Memory B cell (primary cell): ENCODE measurements around the gene SLC12A7.
"Not testable (repeated sequence)": the region's sequence is repeated elsewhere in the genome, so short reads cannot be mapped to it uniquely, and the experiment has no call there.

Experiments
- ATAC-seq: fragments of 150-1000 bp; cut with Tn5 transposase; 2 replicates; pipeline ENCODE4 v1.10.0; 2021; ENCODE audit warnings: low read depth, mild to moderate bottlenecking, moderate library complexity
- DNase-seq, 2 donors: peaks; one replicate each; pipeline ENCODE4 v3.0.0; 2022; ENCODE audit warnings: low spot score in 2 of 2
- H3K27ac Mint-ChIP-seq: one replicate; pipeline ENCODE4 v1.8.0; 2022; ENCODE audit warnings: mild to moderate bottlenecking, moderate library complexity, mixed read lengths
- H3K27me3 Mint-ChIP-seq: one replicate; pipeline ENCODE4 v1.8.0; 2022; ENCODE audit warnings: mixed read lengths
- H3K36me3 Mint-ChIP-seq: one replicate; pipeline ENCODE4 v1.8.0; 2022; ENCODE audit warnings: mild to moderate bottlenecking, mixed read lengths
- H3K4me1 Mint-ChIP-seq: one replicate; pipeline ENCODE4 v1.8.0; 2022; ENCODE audit warnings: mixed read lengths
- H3K4me3 Mint-ChIP-seq: one replicate; pipeline ENCODE4 v1.8.0; 2022; ENCODE audit warnings: mild to moderate bottlenecking, moderate library complexity, mixed read lengths
- H3K9me3 Mint-ChIP-seq: one replicate; pipeline ENCODE4 v1.8.0; 2022; ENCODE audit warnings: mixed read lengths

The SLC12A7 gene

GRCh38 chr5:1136814-1137213, 25.0 kb upstream of the SLC12A7 start:
- H3K36me3 Mint-ChIP-seq, result no peaks in the 10 kb centered on the region
- DNase-seq (no peak), ATAC-seq (no peak)
- peak overlapping the region; percentile 1 for H3K27ac Mint-ChIP-seq
- no peak overlapping the region for H3K4me3 Mint-ChIP-seq
- no peaks in the 10 kb centered on the region for H3K9me3 Mint-ChIP-seq
- H3K27me3 Mint-ChIP-seq, result peaks cover 3% of the 10 kb centered on the region
- H3K4me1 Mint-ChIP-seq, result peaks cover 48% of the 10 kb centered on the region

GRCh38 chr5:1135696-1136525, 24.0 kb upstream of the SLC12A7 start:
- ATAC-seq (no peak), DNase-seq (no peak)
- Mint-ChIP-seq H3K4me3 (no peak overlapping the region), H3K27ac (no peak overlapping the region), H3K36me3 (no peaks in the 10 kb centered on the region), H3K27me3 (peaks cover 3% of the 10 kb centered on the region), H3K9me3 (no peaks in the 10 kb centered on the region), H3K4me1 (peaks cover 41% of the 10 kb centered on the region)

- no peaks in the 10 kb centered on the region for H3K9me3 Mint-ChIP-seq
- no peaks in the 10 kb centered on the region for H3K36me3 Mint-ChIP-seq
- H3K4me3 Mint-ChIP-seq, result peak overlapping the region; percentile 35
- peaks cover 3% of the 10 kb centered on the region for H3K27me3 Mint-ChIP-seq
- ATAC-seq (peak; percentile 95), DNase-seq (peak in 1 of 2 donors; percentile 62)
- H3K4me1 Mint-ChIP-seq, result peaks cover 37% of the 10 kb centered on the region
- peak overlapping the region; percentile 77 for H3K27ac Mint-ChIP-seq
These were observed 22.6 kb upstream of the SLC12A7 start for GRCh38 chr5:1134478-1134877.

- peak overlapping the region; percentile 11 for H3K4me3 Mint-ChIP-seq
- ATAC-seq, result peak; percentile 14
- H3K9me3 Mint-ChIP-seq, result no peaks in the 10 kb centered on the region
- H3K27me3 Mint-ChIP-seq, result peaks cover 3% of the 10 kb centered on the region
- peaks cover 37% of the 10 kb centered on the region for H3K4me1 Mint-ChIP-seq
- peak overlapping the region; percentile 77 for H3K27ac Mint-ChIP-seq
- no peaks in the 10 kb centered on the region for H3K36me3 Mint-ChIP-seq
- DNase-seq, result no peak
These were observed 21.8 kb upstream of the SLC12A7 start for GRCh38 chr5:1133510-1134201.

- ATAC-seq (no peak), DNase-seq (no peak)
- H3K36me3 Mint-ChIP-seq, result no peaks in the 10 kb centered on the region
- peaks cover 37% of the 10 kb centered on the region for H3K4me1 Mint-ChIP-seq
- H3K9me3 Mint-ChIP-seq, result no peaks in the 10 kb centered on the region
- H3K4me3 Mint-ChIP-seq, result no peak overlapping the region
- no peak overlapping the region for H3K27ac Mint-ChIP-seq
- peaks cover 3% of the 10 kb centered on the region for H3K27me3 Mint-ChIP-seq
These were observed 21.2 kb upstream of the SLC12A7 start for GRCh38 chr5:1133108-1133507.

GRCh38 chr5:1132570-1132969, 20.7 kb upstream of the SLC12A7 start:
- H3K4me1 Mint-ChIP-seq, result peaks cover 37% of the 10 kb centered on the region
- H3K4me3 Mint-ChIP-seq, result no peak overlapping the region
- no peak overlapping the region for H3K27ac Mint-ChIP-seq
- H3K27me3 Mint-ChIP-seq, result peaks cover 3% of the 10 kb centered on the region
- no peaks in the 10 kb centered on the region for H3K36me3 Mint-ChIP-seq
- no peaks in the 10 kb centered on the region for H3K9me3 Mint-ChIP-seq
- DNase-seq (no peak), ATAC-seq (no peak)

GRCh38 chr5:1131726-1132125, 19.9 kb upstream of the SLC12A7 start:
- H3K4me1 Mint-ChIP-seq, result peaks cover 32% of the 10 kb centered on the region
- H3K36me3 Mint-ChIP-seq, result no peaks in the 10 kb centered on the region
- no peaks in the 10 kb centered on the region for H3K9me3 Mint-ChIP-seq
- no peak for DNase-seq
- no peak overlapping the region for H3K27ac Mint-ChIP-seq
- H3K27me3 Mint-ChIP-seq, result peaks cover 1% of the 10 kb centered on the region
- no peak for ATAC-seq
- no peak overlapping the region for H3K4me3 Mint-ChIP-seq

- no peak for DNase-seq
- Mint-ChIP-seq H3K36me3 (no peaks in the 10 kb centered on the region), H3K4me3 (no peak overlapping the region), H3K27me3 (no peaks in the 10 kb centered on the region), H3K27ac (no peak overlapping the region), H3K9me3 (no peaks in the 10 kb centered on the region), H3K4me1 (peaks cover 26% of the 10 kb centered on the region)
- no peak for ATAC-seq
These were observed 19.3 kb upstream of the SLC12A7 start for GRCh38 chr5:1131191-1131621.

GRCh38 chr5:1130218-1130946, 18.5 kb upstream of the SLC12A7 start:
- H3K27me3 Mint-ChIP-seq, result no peaks in the 10 kb centered on the region
- H3K4me1 Mint-ChIP-seq, result peaks cover 22% of the 10 kb centered on the region
- H3K9me3 Mint-ChIP-seq, result no peaks in the 10 kb centered on the region
- DNase-seq, result no peak
- H3K27ac Mint-ChIP-seq, result no peak overlapping the region
- peak overlapping the region; percentile 61 for H3K4me3 Mint-ChIP-seq
- no peak for ATAC-seq
- no peaks in the 10 kb centered on the region for H3K36me3 Mint-ChIP-seq

- no peak overlapping the region for H3K4me3 Mint-ChIP-seq
- no peak overlapping the region for H3K27ac Mint-ChIP-seq
- no peaks in the 10 kb centered on the region for H3K27me3 Mint-ChIP-seq
- no peaks in the 10 kb centered on the region for H3K36me3 Mint-ChIP-seq
- no peaks in the 10 kb centered on the region for H3K9me3 Mint-ChIP-seq
- H3K4me1 Mint-ChIP-seq, result peaks cover 19% of the 10 kb centered on the region
- DNase-seq (no peak), ATAC-seq (no peak)
These were observed 17.8 kb upstream of the SLC12A7 start for GRCh38 chr5:1129711-1130055.

GRCh38 chr5:1128977-1129710, 17.3 kb upstream of the SLC12A7 start:
- no peak for ATAC-seq
- no peaks in the 10 kb centered on the region for H3K9me3 Mint-ChIP-seq

GRCh38 chr5:1127959-1128785, 16.3 kb upstream of the SLC12A7 start:
- Mint-ChIP-seq H3K9me3 (no peaks in the 10 kb centered on the region), H3K4me3 (no peak overlapping the region), H3K27me3 (no peaks in the 10 kb centered on the region), H3K36me3 (no peaks in the 10 kb centered on the region), H3K4me1 (peaks cover 5% of the 10 kb centered on the region), H3K27ac (no peak overlapping the region)
- ATAC-seq, result no peak
- no peak for DNase-seq

More at GRCh38 chr5:1128977-1129710, 17.3 kb upstream of the SLC12A7 start:
- no peak overlapping the region for H3K4me3 Mint-ChIP-seq
- H3K36me3 Mint-ChIP-seq, result no peaks in the 10 kb centered on the region
- H3K4me1 Mint-ChIP-seq, result peaks cover 14% of the 10 kb centered on the region
- no peaks in the 10 kb centered on the region for H3K27me3 Mint-ChIP-seq
- DNase-seq, result no peak
- H3K27ac Mint-ChIP-seq, result no peak overlapping the region

- H3K4me1 Mint-ChIP-seq, H3K4me3 Mint-ChIP-seq, H3K27me3 Mint-ChIP-seq, ATAC-seq, DNase-seq, H3K36me3 Mint-ChIP-seq, H3K27ac Mint-ChIP-seq, H3K9me3 Mint-ChIP-seq: not testable (repeated sequence)
These were observed 13.8 kb upstream of the SLC12A7 start for GRCh38 chr5:1125695-1126094.
